KOPT-K1 (cell line): Measurements from ENCODE around the gene GPHB5.

Source experiments
- H3K27ac ChIP-seq: fragments of 200-600 bp; sonication (generic); 2 replicates; pipeline ENCODE4 v1.5.1; 2016; ENCODE audit warnings: antibody characterized with exemption, mild to moderate bottlenecking, low read depth, low read length; ENCODE audit not compliant: poor library complexity, severe bottlenecking
- H3K36me3 ChIP-seq: fragments of 200-600 bp; sonication (generic); 2 replicates; pipeline ENCODE4 v1.5.1; 2017; ENCODE audit warnings: antibody characterized with exemption, mild to moderate bottlenecking, low read length, moderate library complexity; ENCODE audit not compliant: insufficient read depth
- H3K9me3 ChIP-seq: fragments of 200-600 bp; sonication (generic); 2 replicates; pipeline ENCODE4 v1.5.1; 2017; ENCODE audit warnings: antibody characterized with exemption, low read length, mild to moderate bottlenecking; ENCODE audit not compliant: insufficient read depth, poor library complexity, severe bottlenecking

The GPHB5 gene

GRCh38 chr14:63301891-63302534, 16.7 kb downstream of the GPHB5 start:
- no peaks in the 10 kb centered on the region for H3K9me3 ChIP-seq
- H3K27ac ChIP-seq: no peak overlapping the region
- H3K36me3 ChIP-seq: no peaks in the 10 kb centered on the region

- Histone ChIP-seq H3K9me3 (no peaks in the 10 kb centered on the region), H3K36me3 (no peaks in the 10 kb centered on the region), H3K27ac (no peak overlapping the region)
Observed at GRCh38 chr14:63300854-63301253, 17.9 kb downstream of the GPHB5 start.

DNA sequence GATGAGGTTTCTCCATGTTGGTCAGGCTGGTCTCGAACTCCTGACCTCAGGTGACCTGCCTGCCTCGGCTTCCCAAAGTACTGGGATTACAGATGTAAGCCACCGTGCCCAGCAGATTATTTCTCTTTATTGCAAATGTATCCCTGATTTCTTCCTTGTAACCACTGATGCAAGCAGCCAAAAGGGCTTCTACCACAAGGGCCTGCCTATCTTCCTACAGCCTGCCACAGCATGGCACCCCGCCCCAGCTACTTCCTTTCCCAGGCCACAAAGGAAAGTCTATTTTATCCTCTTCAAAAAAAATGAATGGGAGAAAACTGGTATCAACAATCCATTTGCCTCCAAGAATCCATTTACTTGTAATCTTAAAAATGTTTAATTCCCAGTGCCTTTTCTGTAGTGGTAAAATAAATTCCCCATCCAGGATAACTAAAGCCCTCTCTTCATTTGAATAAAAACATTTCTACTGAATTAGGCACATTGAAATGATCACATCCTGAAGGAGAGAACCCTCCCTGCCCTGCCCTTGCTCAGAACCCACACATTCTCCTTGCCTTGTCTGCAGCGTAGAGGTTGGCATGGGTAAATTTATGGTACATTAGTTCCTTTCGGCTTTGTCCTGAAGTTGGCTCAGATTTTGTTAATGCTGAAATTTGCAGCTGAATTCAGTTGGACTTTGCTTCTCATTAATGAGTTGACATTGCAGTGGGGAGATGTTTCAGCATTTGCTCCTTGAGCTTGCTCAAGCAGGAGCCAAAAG, 19.2 kb downstream of the GPHB5 start:
- H3K27ac ChIP-seq: no peak overlapping the region
- H3K9me3 ChIP-seq: no peaks in the 10 kb centered on the region
- no peaks in the 10 kb centered on the region for H3K36me3 ChIP-seq

GRCh38 chr14:63297372-63298063, 21.2 kb downstream of the GPHB5 start:
- Histone ChIP-seq H3K9me3 (no peaks in the 10 kb centered on the region), H3K36me3 (no peaks in the 10 kb centered on the region), H3K27ac (no peak overlapping the region)

DNA sequence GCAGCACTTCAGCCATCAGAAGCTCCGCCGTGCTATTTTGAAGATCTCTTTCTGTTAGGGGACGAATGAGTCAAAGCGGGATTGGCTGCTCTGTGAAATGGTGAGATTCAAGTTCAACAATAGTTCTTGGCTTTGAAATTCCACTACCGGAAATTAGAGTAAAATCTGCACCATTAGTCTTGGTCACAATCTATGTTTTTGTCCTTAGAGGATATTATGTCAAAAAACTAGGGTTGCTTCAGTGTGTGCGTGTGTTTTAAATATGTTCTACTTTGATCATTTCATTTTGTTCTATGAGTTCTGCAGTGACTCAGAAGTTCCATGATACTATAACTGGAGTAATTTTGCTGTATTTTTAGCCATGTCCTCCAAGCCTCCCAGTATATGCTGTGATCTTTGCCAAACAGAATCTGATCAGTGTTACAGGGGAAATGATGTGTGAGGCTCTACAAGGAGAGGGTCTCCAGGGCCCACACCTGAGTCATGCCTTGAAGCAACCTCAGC, 22.6 kb downstream of the GPHB5 start:
- Histone ChIP-seq H3K9me3 (no peaks in the 10 kb centered on the region), H3K36me3 (no peaks in the 10 kb centered on the region), H3K27ac (no peak overlapping the region)

DNA sequence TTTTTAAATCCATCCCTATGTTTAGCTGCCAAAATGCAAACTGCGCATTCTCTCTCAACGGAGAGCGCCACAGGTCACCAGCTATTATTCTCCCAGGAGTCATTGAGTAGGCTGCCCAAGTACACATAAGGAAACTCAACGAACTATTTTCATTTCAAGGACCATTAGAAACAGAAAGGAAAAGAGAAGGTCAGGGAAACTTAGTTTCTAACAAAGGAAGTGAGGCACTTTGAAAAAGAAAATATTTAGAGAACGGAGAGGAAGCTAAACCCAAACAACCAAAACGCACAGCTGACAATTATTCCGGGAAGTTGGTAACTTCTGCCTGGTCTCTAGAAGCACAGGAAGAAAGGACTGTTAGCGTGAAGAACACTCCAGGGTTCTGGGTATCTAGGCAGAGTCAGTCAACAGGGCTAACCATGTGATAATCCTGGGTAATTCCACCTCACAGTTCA, 23.5 kb downstream of the GPHB5 start:
- no peaks in the 10 kb centered on the region for H3K9me3 ChIP-seq
- no peak overlapping the region for H3K27ac ChIP-seq
- H3K36me3 ChIP-seq: no peaks in the 10 kb centered on the region

DNA sequence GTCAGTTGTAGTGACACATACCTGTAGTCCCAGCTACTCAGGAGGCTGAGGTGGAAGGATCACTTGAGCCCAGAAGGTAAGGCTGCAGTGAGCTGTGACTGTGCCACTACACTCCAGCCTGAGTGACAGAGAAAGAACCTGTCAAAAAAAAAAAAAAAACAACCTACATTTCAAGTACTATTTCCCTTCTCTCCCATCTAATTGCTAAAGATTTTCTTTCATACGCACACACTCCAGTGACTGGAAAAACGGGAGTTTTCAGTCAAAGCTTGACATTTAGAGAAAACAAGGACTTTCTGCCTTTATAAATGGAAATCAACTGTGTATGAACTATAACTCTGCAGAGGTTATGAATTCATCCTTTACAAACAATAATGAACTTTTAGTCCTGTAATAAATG, 25.9 kb downstream of the GPHB5 start:
- Histone ChIP-seq H3K36me3 (no peaks in the 10 kb centered on the region), H3K9me3 (no peaks in the 10 kb centered on the region)

GRCh38 chr14:63290741-63291430, 27.8 kb downstream of the GPHB5 start:
- H3K27ac ChIP-seq: no peak overlapping the region
- no peaks in the 10 kb centered on the region for H3K36me3 ChIP-seq
- H3K9me3 ChIP-seq: no peaks in the 10 kb centered on the region

More for the DNA sequence above, 25.9 kb downstream of the GPHB5 start:
- H3K27ac ChIP-seq: no peak overlapping the region

DNA sequence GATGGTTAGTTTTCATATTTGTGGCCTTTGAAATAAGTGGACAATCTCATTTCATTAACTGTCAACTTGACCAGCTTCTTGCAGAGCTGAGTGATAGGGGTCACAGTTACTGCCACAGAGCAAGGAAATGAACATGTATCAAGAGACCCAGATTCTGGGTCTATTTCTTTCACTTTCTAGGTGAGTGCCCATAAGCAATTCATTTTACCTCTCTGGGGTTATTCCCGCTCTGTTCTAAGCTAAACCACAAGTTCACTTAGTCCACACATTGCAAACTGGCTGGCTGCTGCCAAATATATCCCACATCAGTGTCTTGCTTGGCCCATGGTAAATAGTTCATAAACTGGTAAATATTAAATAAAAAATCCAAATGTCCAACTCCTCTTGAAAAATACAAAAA, 29.9 kb downstream of the GPHB5 start:
- Histone ChIP-seq H3K36me3 (no peaks in the 10 kb centered on the region), H3K9me3 (no peaks in the 10 kb centered on the region), H3K27ac (no peak overlapping the region)

GRCh38 chr14:63287666-63288483, 30.9 kb downstream of the GPHB5 start:
- Histone ChIP-seq H3K36me3 (no peaks in the 10 kb centered on the region), H3K27ac (no peak overlapping the region), H3K9me3 (no peaks in the 10 kb centered on the region)

DNA sequence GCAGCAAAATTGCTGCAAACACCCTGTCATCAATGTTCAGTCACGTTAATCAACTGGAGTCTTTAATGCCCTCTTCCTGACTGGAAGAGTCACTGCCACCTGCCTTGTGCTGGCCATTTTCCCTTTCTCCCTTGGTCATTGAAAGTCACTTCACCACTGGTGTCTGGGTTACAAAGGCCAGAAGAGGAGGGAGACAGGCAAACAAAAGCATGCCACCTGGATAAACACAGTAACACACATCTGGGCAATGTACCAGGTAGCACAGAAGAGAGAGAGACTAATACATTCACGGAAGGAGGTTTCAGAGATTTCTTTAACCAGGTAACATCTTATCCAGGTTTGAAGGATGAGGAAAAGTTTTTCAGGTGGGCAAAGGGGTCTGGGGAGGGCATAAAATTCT, 32.7 kb downstream of the GPHB5 start:
- Histone ChIP-seq H3K36me3 (no peaks in the 10 kb centered on the region), H3K27ac (no peak overlapping the region), H3K9me3 (no peaks in the 10 kb centered on the region)

- Histone ChIP-seq H3K27ac (no peak overlapping the region), H3K9me3 (no peaks in the 10 kb centered on the region), H3K36me3 (no peaks in the 10 kb centered on the region)
Observed at GRCh38 chr14:63283884-63284248, 34.9 kb downstream of the GPHB5 start.

DNA sequence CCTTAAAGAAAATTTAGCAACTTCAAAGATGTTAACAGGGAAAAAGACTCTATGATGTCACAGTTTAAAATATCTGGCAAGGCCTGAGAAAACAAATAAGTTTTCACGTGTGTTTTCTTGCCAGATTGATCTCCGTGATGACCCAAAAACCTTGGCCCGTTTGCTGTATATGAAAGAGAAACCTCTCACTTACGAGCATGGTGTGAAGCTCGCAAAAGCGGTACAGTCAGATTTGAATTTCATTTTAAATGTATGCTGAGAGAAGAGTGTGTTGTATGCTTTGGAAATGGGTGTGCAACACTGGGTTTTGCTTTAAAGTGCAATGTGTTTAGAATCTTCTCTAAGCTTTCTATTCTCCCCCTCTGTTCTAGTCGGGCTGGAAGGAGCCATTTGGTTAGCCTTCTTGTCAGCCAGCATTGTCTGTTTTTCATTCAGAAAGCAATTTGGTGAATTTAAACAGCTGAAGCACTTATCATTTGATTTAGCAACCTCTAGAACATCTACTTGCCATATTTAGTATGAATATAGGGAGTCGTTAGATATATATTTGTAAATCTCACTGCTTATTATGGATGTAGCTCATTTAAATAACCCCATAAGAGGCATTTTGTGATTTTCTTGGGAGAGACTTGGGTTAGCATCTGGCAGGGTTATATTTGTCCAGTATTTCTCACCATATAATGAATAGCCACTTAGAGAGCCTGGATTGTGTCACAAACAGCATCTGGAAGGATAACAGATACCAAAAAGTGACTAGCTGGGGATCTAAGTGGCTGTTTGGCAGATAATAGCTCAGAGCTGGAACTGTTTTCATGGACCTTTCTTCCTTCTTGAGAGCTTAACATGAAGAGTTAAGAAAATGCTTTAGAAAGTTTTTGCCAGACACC, 35.5 kb downstream of the GPHB5 start:
- no peaks in the 10 kb centered on the region for H3K9me3 ChIP-seq
- H3K27ac ChIP-seq: no peak overlapping the region
- no peaks in the 10 kb centered on the region for H3K36me3 ChIP-seq
